Suppressor macrophage treated with lipopolysaccharide for 4 hours (primary cell): ENCODE results near the gene ADAMTS15.
"Not testable (repeated sequence)": the region's sequence is repeated elsewhere in the genome, so short reads cannot be mapped to it uniquely, and the experiment has no call there.

Source experiments
- DNase-seq: peaks from one replicate; pipeline ENCODE4 v3.0.0-alpha.2; 2020

ADAMTS15 gene

GRCh38 chr11:130436171-130436570 lies 12.3 kb upstream of the ADAMTS15 start:
- DNase-seq: no peak

- no peak for DNase-seq
Observed at GRCh38 chr11:130437848-130438247, 10.6 kb upstream of the ADAMTS15 start.

- not testable (repeated sequence) for DNase-seq
Observed at GRCh38 chr11:130438401-130439159, 9.9 kb upstream of the ADAMTS15 start.

GRCh38 chr11:130439160-130439519 lies 9.3 kb upstream of the ADAMTS15 start:
- no peak for DNase-seq

GRCh38 chr11:130439876-130440275 lies 8.6 kb upstream of the ADAMTS15 start:
- DNase-seq: no peak

GRCh38 chr11:130441719-130442118 lies 6.7 kb upstream of the ADAMTS15 start:
- no peak for DNase-seq

- no peak for DNase-seq
Observed at GRCh38 chr11:130442737-130443136, 5.7 kb upstream of the ADAMTS15 start.

GRCh38 chr11:130445788-130446187 lies 2.7 kb upstream of the ADAMTS15 start:
- DNase-seq: no peak

GRCh38 chr11:130448039-130448415 lies 418 bp upstream of the ADAMTS15 start:
- DNase-seq: no peak

GRCh38 chr11:130449310-130449990 lies 1.0 kb downstream of the ADAMTS15 start:
- DNase-seq: no peak

GRCh38 chr11:130449996-130450769 lies 1.7 kb downstream of the ADAMTS15 start:
- DNase-seq: peak; percentile 10

GRCh38 chr11:130451231-130452019 lies 3.0 kb downstream of the ADAMTS15 start:
- no peak for DNase-seq

- DNase-seq: no peak
Observed at GRCh38 chr11:130452176-130452575, 3.7 kb downstream of the ADAMTS15 start.

- peak; percentile 9 for DNase-seq
Observed at GRCh38 chr11:130452940-130453339, 4.5 kb downstream of the ADAMTS15 start.

GRCh38 chr11:130454491-130455252 lies 6.2 kb downstream of the ADAMTS15 start:
- no peak for DNase-seq

- DNase-seq: no peak
Observed at GRCh38 chr11:130455483-130456127, 7.2 kb downstream of the ADAMTS15 start.

- no peak for DNase-seq
Observed at GRCh38 chr11:130456286-130456685, 7.8 kb downstream of the ADAMTS15 start.

- DNase-seq: no peak
Observed at GRCh38 chr11:130457623-130458409, 9.4 kb downstream of the ADAMTS15 start.

GRCh38 chr11:130458410-130458729 lies 9.9 kb downstream of the ADAMTS15 start:
- no peak for DNase-seq

- no peak for DNase-seq
Observed at GRCh38 chr11:130459521-130459920, 11.1 kb downstream of the ADAMTS15 start.
